ENCODE results near the gene EVA1C. TPM values are rescaled to one million over a fixed set of nuclear protein-coding genes. Genes with fewer than 3 reads are reported as not detected.

The EVA1C gene
- total and polyA plus RNA-seq, 2 donors (not counting 3 experiments of a cell fraction or from before 2014, with no cell fraction given), result 22.8 to 38.6 TPM

GRCh38 chr21:32562915-32563314 is 150.4 kb downstream of the EVA1C start:
- no peak for FAIRE-seq
- Histone ChIP-seq H3K9ac (replicated peaks; ENCODE audit: extremely low read depth, insufficient read depth, low read length) (no peak overlapping the region), H3K4me2 (ENCODE audit: insufficient read depth, low read length) (no peak overlapping the region), H3K27me3 (ENCODE audit: control insufficient read depth in 2 of 2, insufficient read depth in 2 of 2, low read length in 2 of 2) (no peaks in the 10 kb centered on the region), H3K4me1 (ENCODE audit: control insufficient read depth, extremely low read depth, insufficient read depth, low read length) (peaks cover 6% of the 10 kb centered on the region), H3K79me2 (ENCODE audit: control insufficient read depth, insufficient read depth, low read length) (no peaks in the 10 kb centered on the region), H3K9me1 (replicated peaks; ENCODE audit: control insufficient read depth, extremely low read depth, insufficient read depth, low read length) (no peaks in the 10 kb centered on the region), H3K4me3 (replicated peaks in 1 of 3; ENCODE audit: insufficient read depth in 1 of 3, low read depth in 1 of 3, low read length in 3 of 3) (no peak overlapping the region), H3K27ac (ENCODE audit: insufficient read depth, low read depth, low read length) (no peak overlapping the region), H3K36me3 (ENCODE audit: control insufficient read depth in 2 of 2, extremely low read depth in 1 of 2, insufficient read depth in 2 of 2, low read length in 2 of 2) (no peaks in the 10 kb centered on the region), H4K20me1 (replicated peaks; ENCODE audit: control insufficient read depth, extremely low read depth, insufficient read depth, low read length) (no peaks in the 10 kb centered on the region), H2AFZ (ENCODE audit: low read depth, low read length) (no peak overlapping the region), H3K9me3 (replicated peaks; ENCODE audit: control insufficient read depth, insufficient read depth, low read length) (peaks cover 2% of the 10 kb centered on the region)
- DNase-seq (ENCODE audit: low read depth, low spot score), result peak; percentile 10
- TSS peak; percentile 71 for BruUV-seq (replicated peaks)
- dilution Hi-C loops (cut with MboI; ENCODE audit: extremely low pct_ligation_motif_present, low sequenced_read_pairs) (no loop called here), intact Hi-C loops (cut with micrococcal nuclease) (loop anchor here (1.0 kb wide), 4 partner anchors 39 to 160 kb away; no protein-coding TSS in a partner anchor)
- CTCF ChIA-PET, result interaction anchor here (1.1 to 3.9 kb wide), 16 partner anchors 9 to 159 kb away, joined by 3 to 62 read pairs (median 6); partner anchors contain the start of gene EVA1C
- TF ChIP-seq MYC (IDR thresholded peaks at IDR 0.05; ENCODE audit: low read depth, low read length), result no peak
- POLR2A ChIA-PET, result interaction anchor here (0.6 kb wide), 1 partner anchor 87 kb away, joined by 4 read pairs; no protein-coding TSS in a partner anchor

Small RNA genes lying within 50 kb of the gene (small RNA-seq; reads per million reads assigned to genes)
- gene RF00438 (ENCODE audit: insufficient read depth, insufficient read length, low read depth, low replicate concordance) (not detected), gene RNA5SP490 (ENCODE audit: insufficient read depth, insufficient read length, low read depth, low replicate concordance) (not detected), gene SNORA80A (ENCODE audit: insufficient read depth, insufficient read length, low read depth, low replicate concordance) (3.3 reads per million, percentile 21 among the genes with 10 or more reads in this experiment)

Other genes starting within 250 kb of the EVA1C start
- 19.4 and 19.7 TPM in 2 replicates for gene MIS18A, start 133.7 kb upstream of the EVA1C start, total RNA-seq
- 6.3 and 7.9 TPM in 2 replicates for gene MIS18A, start 133.7 kb upstream of the EVA1C start, polyA plus RNA-seq
- gene MRAP, start 113.9 kb upstream of the EVA1C start, total RNA-seq, result not detected in 2 replicates
- gene MRAP, start 113.9 kb upstream of the EVA1C start, polyA plus RNA-seq, result not detected in 2 replicates
- gene URB1, start 19.7 kb upstream of the EVA1C start, total RNA-seq, result 21.4 and 27.3 TPM in 2 replicates
- 8.0 and 8.3 TPM in 2 replicates for gene URB1, start 19.7 kb upstream of the EVA1C start, polyA plus RNA-seq
- gene TCP10L, start 172.8 kb downstream of the EVA1C start, total RNA-seq, result not detected in 2 replicates
- gene TCP10L, start 172.8 kb downstream of the EVA1C start, polyA plus RNA-seq, result 0.06 and 0.07 TPM in 2 replicates
- 36.0 and 44.1 TPM in 2 replicates for gene CFAP298, start 199.7 kb downstream of the EVA1C start, total RNA-seq
- 15.8 and 17.6 TPM in 2 replicates for gene CFAP298, start 199.7 kb downstream of the EVA1C start, polyA plus RNA-seq

Data from endothelial cell of umbilical vein (primary cell).